Gastroesophageal sphincter (tissue), 3 donors: ENCODE measurements around the gene CDH13.

Experiments used
- CTCF ChIP-seq, 4 experiments: fragments of 200-600 bp in 2 of 4; fragments of 450-650 bp in 2 of 4; sonication (generic) in 1 of 4; IDR thresholded peaks; one replicate each; pipeline ENCODE4 v1.5.1; 2017 to 2019; ENCODE audit warnings: antibody characterized with exemption in 4 of 4, mild to moderate bottlenecking in 2 of 4, moderate library complexity in 2 of 4
- EP300 ChIP-seq: sonication (generic); formaldehyde crosslinking; IDR thresholded peaks from one replicate; pipeline ENCODE4 v1.6.1; 2017; ENCODE audit warnings: antibody characterized with exemption, mild to moderate bottlenecking
- POLR2A ChIP-seq, 2 donors: fragments of 450-650 bp; IDR thresholded peaks; one replicate each; pipeline ENCODE4 v1.6.1; 2017; ENCODE audit warnings: antibody characterized with exemption in 2 of 2, mild to moderate bottlenecking in 2 of 2, moderate library complexity in 1 of 2
- POLR2AphosphoS5 ChIP-seq: sonication (generic); formaldehyde crosslinking; IDR thresholded peaks from one replicate; pipeline ENCODE4 v1.6.1; 2017; ENCODE audit warnings: antibody characterized with exemption

GRCh38 chr16:83842756-83843507, 1216.2 kb downstream of the CDH13 start:
- TF ChIP-seq POLR2A (IDR thresholded peaks at IDR 0.05) = no peak
- TF ChIP-seq CTCF (IDR thresholded peaks at IDR 0.05) = no peak
- TF ChIP-seq EP300 = no peak
- no peak for TF ChIP-seq POLR2AphosphoS5
